Activated CD8-positive, alpha-beta memory T cell treated with anti-CD3 and anti-CD28 coated beads for 36 hours (primary cell): ENCODE data around the gene ZNF584. TPM values are rescaled to one million over a fixed set of nuclear protein-coding genes. Genes with fewer than 3 reads are reported as not detected.
"Not testable (repeated sequence)": the region's sequence is repeated elsewhere in the genome, so short reads cannot be mapped to it uniquely, and the experiment has no call there.

ENCODE experiments used
- CTCF ChIA-PET: fragments of 350-600 bp; sonication (Branson Sonifier 250); formaldehyde crosslinking; loops from one replicate; lab custom pipeline; 2021; ENCODE audit warnings: antibody characterized with exemption; lab: Charles Lee
- POLR2A ChIA-PET: fragments of 350-600 bp; sonication (Branson Sonifier 250); formaldehyde crosslinking; loops from one replicate; lab custom pipeline; 2021; ENCODE audit warnings: antibody characterized with exemption; lab: Charles Lee
- total RNA-seq, 2 experiments: library from RNA; stranded (reverse); gene quantifications; one replicate each; pipeline ENCODE4 v1.2.3, GENCODE V29; 2021

The ZNF584 gene
- total RNA-seq, 2 experiments from 2014 or later, result 20.1 to 20.7 TPM

- CTCF ChIA-PET, result interaction anchor here (1.1 kb wide), 1 partner anchor 11 kb away, joined by 3 read pairs; no protein-coding TSS in a partner anchor
- POLR2A ChIA-PET, result interaction anchor here (0.6 kb wide), 2 partner anchors 12 to 36 kb away, joined by 3 to 8 read pairs; partner anchors contain the start of gene ZNF324B
Observed at GRCh38 chr19:58439576-58440554, 31.4 kb downstream of the ZNF584 start, which contains the start of gene ZNF132. Gene ZNF132 (minus strand): TSS chr19:58440153. CDS start chr19:58439821, 332 bp downstream.

GRCh38 chr19:58440556-58440955, 32.1 kb downstream of the ZNF584 start:
- CTCF ChIA-PET, result interaction anchor here (1.1 kb wide), 1 partner anchor 10 kb away, joined by 3 read pairs; no protein-coding TSS in a partner anchor

GRCh38 chr19:58442986-58443385, 34.5 kb downstream of the ZNF584 start:
- POLR2A ChIA-PET, CTCF ChIA-PET: not testable (repeated sequence)

More at GRCh38 chr19:58440556-58440955, 32.1 kb downstream of the ZNF584 start:
- POLR2A ChIA-PET, result no interaction called here

- POLR2A ChIA-PET, CTCF ChIA-PET: not testable (repeated sequence)
Observed at GRCh38 chr19:58448860-58449259, 40.4 kb downstream of the ZNF584 start.

GRCh38 chr19:58449980-58450379, 41.5 kb downstream of the ZNF584 start:
- CTCF ChIA-PET, result interaction anchor here (0.6 kb wide), 1 partner anchor 127 kb away, joined by 5 read pairs; no protein-coding TSS in a partner anchor
- POLR2A ChIA-PET, result interaction anchor here (0.5 kb wide), 1 partner anchor 11 kb away, joined by 4 read pairs; no protein-coding TSS in a partner anchor

- ChIA-PET CTCF (interaction anchor here (0.8 to 1.5 kb wide), 2 partner anchors 10 kb away, joined by 3 read pairs; partner anchors contain the start of gene ZNF132), POLR2A (interaction anchor here (1.0 kb wide), 1 partner anchor 11 kb away, joined by 3 read pairs; the partner anchor contains the start of gene ZNF132)
Observed at GRCh38 chr19:58450856-58451357, 42.5 kb downstream of the ZNF584 start.

- ChIA-PET POLR2A (interaction anchor here (1.0 kb wide), 1 partner anchor 12 kb away, joined by 3 read pairs; the partner anchor contains the start of gene ZNF132), CTCF (interaction anchor here (0.8 to 1.5 kb wide), 2 partner anchors 9 to 11 kb away, joined by 3 read pairs; partner anchors contain the start of gene ZNF132)
Observed at GRCh38 chr19:58451358-58452101, 43.1 kb downstream of the ZNF584 start, which contains the start of gene ZNF324B. Gene ZNF324B (plus strand): TSS chr19:58451622. CDS start chr19:58453702, 2,080 bp downstream.

GRCh38 chr19:58453743-58454142, 45.3 kb downstream of the ZNF584 start:
- ChIA-PET CTCF (no interaction called here), POLR2A (no interaction called here)

GRCh38 chr19:58455306-58455705, 46.9 kb downstream of the ZNF584 start:
- CTCF ChIA-PET, result no interaction called here
- POLR2A ChIA-PET, result no interaction called here

GRCh38 chr19:58456111-58456510, 47.7 kb downstream of the ZNF584 start:
- ChIA-PET CTCF (no interaction called here), POLR2A (no interaction called here)

- CTCF ChIA-PET, result interaction anchor here (1.0 kb wide), 1 partner anchor 8 kb away, joined by 3 read pairs; the partner anchor contains the start of gene ZNF324B
- POLR2A ChIA-PET, result no interaction called here
Observed at GRCh38 chr19:58460039-58460438, 51.6 kb downstream of the ZNF584 start.

- POLR2A ChIA-PET, result no interaction called here
- CTCF ChIA-PET, result no interaction called here
Observed at GRCh38 chr19:58466089-58466759, 57.8 kb downstream of the ZNF584 start.

GRCh38 chr19:58466760-58467589, 58.5 kb downstream of the ZNF584 start, which contains the start of gene ZNF324:
Gene ZNF324 (plus strand): TSS chr19:58467080. CDS start chr19:58469186, 2,106 bp downstream.
- ChIA-PET CTCF (no interaction called here), POLR2A (no interaction called here)

Other genes starting within 250 kb of the ZNF584 start
- gene ZNF274, start 225.6 kb upstream of the ZNF584 start, total RNA-seq, result 10 to 100 TPM; 22.6 to 23.1 TPM
- gene ZNF544, start 179.7 kb upstream of the ZNF584 start, total RNA-seq, result 10 to 100 TPM; 52.1 to 53.6 TPM
- gene ZNF8, start 129.7 kb upstream of the ZNF584 start, total RNA-seq, result 1 to 10 TPM; 4.4 to 4.5 TPM
- gene ERVK3-1, start 103.3 kb upstream of the ZNF584 start, total RNA-seq, result 10 to 100 TPM; 96.2 to 96.4 TPM
- 1 to 10 TPM; 4.4 to 5.3 TPM for gene ZSCAN22, start 81.7 kb upstream of the ZNF584 start, total RNA-seq
- 10 to 100 TPM; 16.7 to 18.1 TPM for gene A1BG, start 55.2 kb upstream of the ZNF584 start, total RNA-seq
- gene ZNF497, start 45.9 kb upstream of the ZNF584 start, total RNA-seq, result 1 to 10 TPM; 1.5 to 1.7 TPM
- 1 to 10 TPM; 1.7 to 1.9 TPM for gene ZNF837, start 27.6 kb upstream of the ZNF584 start, total RNA-seq
- gene RPS5, start 21.4 kb upstream of the ZNF584 start, total RNA-seq, result 1,000 to 10,000 TPM; 1,581 to 1,598 TPM
- under 1 TPM; 0.80 to 0.99 TPM for gene RNF225, start 13.0 kb upstream of the ZNF584 start, total RNA-seq
- gene ZNF132, start 31.5 kb downstream of the ZNF584 start, total RNA-seq, result 1 to 10 TPM; 5.0 to 5.3 TPM
- 10 to 100 TPM; 11.2 to 12.4 TPM for gene ZNF324B, start 43.0 kb downstream of the ZNF584 start, total RNA-seq
- gene ZNF324, start 58.4 kb downstream of the ZNF584 start, total RNA-seq, result 10 to 100 TPM; 17.6 to 19.6 TPM
- gene ZNF446, start 67.7 kb downstream of the ZNF584 start, total RNA-seq, result 1 to 10 TPM; 3.7 to 3.9 TPM
- 10 to 100 TPM; 24.3 to 24.5 TPM for gene SLC27A5, start 103.3 kb downstream of the ZNF584 start, total RNA-seq
- gene ZBTB45, start 111.2 kb downstream of the ZNF584 start, total RNA-seq, result 10 to 100 TPM; 13.8 to 15.2 TPM
- 100 to 1,000 TPM; 654 to 714 TPM for gene TRIM28, start 135.4 kb downstream of the ZNF584 start, total RNA-seq
- 10 to 100 TPM; 77.7 to 81.9 TPM for gene CHMP2A, start 146.5 kb downstream of the ZNF584 start, total RNA-seq
- 100 to 1,000 TPM; 192 to 213 TPM for gene UBE2M, start 150.0 kb downstream of the ZNF584 start, total RNA-seq
- 10 to 100 TPM; 14.0 to 14.3 TPM for gene MZF1, start 164.7 kb downstream of the ZNF584 start, total RNA-seq